AG20443 (cell line): ENCODE data around the gene NDRG2.
"Not testable (repeated sequence)": the region's sequence is repeated elsewhere in the genome, so short reads cannot be mapped to it uniquely, and the experiment has no call there.

Source experiments
- DNase-seq: peaks from one replicate; pipeline ENCODE4 v3.0.0; 2012; ENCODE audit warnings: low spot score, mixed read lengths

The NDRG2 gene

DNA sequence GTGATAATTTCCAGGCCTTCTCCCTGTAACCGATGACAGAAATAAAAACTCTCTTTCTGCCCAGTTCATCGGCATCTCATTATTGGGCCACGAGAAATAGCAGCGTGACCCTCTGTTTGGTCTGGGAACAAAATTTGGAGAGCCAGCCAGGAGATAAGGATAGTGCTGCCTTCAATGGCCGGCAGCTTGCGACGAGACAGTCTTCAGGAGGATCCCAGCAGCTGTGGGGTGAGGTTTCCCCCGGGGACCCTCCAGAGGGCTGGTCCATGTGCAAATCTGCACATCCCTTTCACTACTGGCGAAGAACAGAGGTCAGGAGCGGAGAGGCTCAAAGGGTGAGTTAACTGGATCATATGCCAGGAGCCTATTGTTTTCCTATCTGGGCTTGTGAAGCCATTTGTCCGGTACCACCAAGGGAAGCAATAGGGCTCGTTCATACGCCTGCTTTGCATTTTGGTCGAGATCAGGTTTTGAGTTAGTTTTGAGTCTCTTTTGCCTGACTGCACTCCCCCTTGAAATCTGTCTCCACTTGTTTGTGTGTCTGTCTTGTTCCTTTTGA, 21.0 kb downstream of the NDRG2 start:
- DNase-seq: no peak

DNA sequence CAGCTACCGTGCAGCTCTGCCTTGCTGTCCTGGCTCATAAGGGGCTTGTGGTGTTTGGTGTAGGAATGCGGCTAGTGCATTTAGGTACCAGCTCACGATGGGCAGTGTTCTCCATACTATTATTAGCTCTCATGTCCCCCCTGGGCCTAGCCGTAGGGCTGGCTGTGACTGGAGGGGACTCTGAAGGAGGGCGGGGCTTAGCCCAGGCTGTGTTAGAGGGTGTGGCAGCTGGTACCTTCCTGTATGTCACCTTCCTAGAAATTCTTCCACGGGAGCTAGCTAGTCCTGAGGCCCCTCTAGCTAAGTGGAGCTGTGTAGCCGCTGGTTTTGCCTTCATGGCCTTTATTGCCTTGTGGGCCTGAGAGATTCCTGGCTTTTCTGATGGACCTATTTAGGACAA, 23.6 kb downstream of the NDRG2 start:
- DNase-seq: no peak

DNA sequence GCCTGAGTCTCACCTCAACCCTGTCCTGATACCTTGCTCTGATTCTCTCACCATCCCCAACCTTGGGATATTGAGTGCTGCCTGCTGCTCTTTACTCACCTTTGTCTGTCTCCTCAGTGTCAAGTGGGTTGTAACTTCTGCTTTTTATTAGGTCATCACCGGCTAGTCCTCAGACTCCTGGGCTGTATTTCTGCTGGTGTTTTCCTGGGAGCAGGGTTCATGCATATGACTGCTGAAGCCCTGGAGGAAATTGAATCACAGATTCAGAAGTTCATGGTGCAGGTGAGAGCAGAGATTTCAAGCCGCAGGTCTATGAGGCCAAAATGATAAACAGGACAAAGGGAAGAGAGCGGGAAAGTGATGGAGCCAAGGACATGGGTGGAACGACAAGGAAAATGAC, 25.3 kb downstream of the NDRG2 start:
- DNase-seq: no peak

DNA sequence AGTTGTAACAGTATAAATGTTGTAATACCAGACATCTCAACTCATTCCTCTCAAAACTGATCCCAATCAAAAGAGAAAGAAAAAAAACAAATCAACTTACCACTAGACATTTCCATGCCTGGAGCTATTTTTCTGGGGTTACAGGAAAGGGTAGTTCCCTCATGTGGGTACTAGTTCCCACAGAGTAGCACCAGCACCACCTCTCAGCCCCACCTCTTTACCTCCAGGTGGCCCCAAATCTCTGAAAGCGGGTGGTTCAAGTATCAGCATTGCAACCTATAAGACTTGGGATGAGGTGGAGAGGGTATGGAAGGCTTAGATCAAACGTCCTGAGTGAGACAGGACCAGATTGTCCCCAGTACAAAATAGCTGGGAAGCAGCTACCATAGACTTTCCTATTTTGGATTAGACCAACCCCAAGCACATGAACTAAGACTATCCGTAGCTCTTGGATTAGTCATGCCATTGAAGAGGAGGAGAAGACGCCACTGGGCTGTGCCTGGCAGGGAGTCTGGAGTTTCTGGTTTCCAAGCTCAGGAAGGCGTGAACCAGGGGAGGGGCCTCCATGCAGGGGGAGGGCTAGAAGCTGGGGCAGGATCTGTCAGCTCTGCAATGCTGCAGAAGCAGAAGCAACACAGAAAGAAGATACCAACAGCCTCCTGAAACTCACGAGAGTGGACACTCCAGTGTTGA, 26.0 kb downstream of the NDRG2 start, which contains the start of gene SLC39A2:
Gene SLC39A2 (plus strand): TSS at position 620 of the 693 bp plus-strand sequence. CDS start 154 bp downstream, outside the sequence.
- peak; percentile 89 for DNase-seq

DNA sequence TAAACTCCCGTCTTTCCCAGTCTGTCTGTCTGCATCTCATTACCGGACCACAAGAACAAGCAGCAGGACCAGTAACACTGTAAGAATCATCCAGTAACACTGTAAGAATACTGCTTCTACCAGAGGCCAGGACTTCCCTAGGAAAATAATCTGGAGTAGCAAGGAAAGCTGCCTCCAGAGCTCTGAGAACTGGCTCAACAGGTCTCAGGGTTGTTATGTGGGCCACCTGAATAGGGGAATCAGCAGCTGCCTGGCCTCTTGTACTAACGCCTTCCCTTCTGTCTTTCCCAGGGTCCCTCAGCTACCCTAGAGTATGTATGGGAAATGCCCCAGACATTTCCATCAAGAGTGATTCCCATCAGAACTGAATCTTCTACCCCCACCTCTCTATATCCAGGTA, 26.7 kb downstream of the NDRG2 start:
- no peak for DNase-seq

DNA sequence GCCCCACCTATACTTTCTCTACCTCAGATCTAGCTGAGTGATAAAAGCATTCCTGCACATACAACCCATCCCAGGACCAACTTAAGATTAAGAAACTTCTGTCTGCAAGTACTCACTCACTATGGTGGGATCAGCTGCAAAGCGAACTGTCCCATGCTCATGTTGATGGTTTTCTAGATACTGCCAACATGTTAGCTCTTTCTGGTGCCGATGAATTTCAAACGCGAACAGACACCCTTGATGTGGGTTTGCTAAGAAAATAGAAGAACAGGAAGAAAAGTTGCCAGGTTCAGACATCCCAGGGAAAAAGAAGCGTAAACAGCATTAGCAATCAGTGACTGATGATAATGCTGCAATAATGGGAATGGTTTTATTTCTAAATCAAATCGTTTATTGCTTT, 27.3 kb downstream of the NDRG2 start:
- DNase-seq: no peak

DNA sequence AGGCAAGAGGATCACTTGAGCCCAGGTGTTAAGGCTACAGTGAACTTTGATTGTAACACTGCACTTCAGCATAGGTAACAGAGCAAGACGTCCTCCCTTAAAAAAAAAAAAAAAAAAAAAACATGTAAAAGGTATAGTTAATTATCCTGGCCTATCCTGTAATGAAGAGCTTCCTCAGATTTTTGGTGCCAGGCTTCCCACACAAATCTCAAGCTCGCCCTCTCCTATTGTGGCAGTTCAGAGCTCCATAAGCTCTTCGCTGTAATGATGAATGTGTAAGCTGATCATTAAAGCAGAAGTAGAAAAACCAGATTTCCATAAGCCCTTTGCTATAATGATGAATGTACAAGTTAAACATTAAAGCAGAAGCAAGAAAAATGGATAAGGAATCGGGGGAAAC, 27.7 kb downstream of the NDRG2 start:
- no peak for DNase-seq

DNA sequence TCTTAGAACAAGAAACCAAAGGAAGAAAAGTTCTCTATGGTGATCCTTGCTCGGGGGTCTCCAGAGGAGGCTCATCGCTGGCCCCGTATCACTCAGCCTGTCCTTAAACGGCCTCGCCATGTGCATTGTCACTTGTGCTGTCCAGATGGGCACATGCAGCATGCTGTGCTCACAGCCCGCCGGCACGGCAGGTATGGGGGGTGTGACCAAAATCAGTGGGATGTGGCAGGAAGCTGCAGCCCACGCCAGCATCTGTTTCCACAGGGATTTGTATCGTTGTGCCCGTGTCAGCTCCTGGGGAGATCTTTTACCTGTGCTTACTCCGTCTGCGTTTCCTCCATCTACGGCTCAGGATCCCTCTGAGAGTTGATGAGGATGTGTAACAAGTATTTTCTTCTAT, 28.3 kb downstream of the NDRG2 start:
- no peak for DNase-seq

DNA sequence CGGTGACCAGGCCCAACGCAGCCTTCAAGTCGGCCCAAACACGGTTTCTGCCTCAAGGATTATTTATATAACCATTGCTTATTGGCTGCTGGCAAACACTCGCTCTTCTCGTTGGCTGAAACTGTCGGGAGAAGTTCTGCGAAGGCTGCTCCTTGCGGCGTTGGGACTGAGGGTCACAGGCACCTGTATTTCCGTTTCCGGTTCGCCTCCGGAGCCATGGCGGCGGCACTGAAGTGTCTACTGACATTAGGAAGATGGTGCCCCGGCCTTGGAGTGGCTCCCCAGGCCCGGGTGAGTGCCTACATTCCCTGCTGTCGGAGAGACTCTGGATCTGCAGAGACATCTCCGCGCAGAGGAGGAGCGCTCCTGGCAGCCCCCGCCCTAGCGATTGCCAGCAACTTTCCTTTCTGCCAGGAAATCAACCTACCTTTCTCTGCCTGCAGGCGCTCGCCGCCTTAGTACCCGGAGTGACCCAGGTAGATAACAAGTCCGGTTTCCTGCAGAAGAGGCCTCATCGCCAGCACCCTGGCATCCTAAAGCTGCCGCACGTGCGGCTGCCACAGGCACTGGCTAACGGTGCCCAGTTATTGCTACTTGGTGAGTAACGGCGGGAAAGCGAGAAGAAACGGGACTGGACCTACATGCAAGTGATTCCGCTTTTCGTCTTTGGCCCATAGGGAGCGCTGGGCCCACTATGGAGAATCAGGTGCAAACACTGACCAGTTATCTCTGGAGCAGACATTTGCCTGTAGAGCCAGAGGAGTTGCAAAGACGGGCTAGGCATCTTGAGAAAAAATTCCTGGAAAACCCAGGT, 34.9 kb downstream of the NDRG2 start, which contains the start of gene METTL17:
Gene METTL17 (plus strand): TSS at position 194 of the 814 bp plus-strand sequence. CDS start 23 bp downstream, at position 217.
- peak; percentile 93 for DNase-seq

DNA sequence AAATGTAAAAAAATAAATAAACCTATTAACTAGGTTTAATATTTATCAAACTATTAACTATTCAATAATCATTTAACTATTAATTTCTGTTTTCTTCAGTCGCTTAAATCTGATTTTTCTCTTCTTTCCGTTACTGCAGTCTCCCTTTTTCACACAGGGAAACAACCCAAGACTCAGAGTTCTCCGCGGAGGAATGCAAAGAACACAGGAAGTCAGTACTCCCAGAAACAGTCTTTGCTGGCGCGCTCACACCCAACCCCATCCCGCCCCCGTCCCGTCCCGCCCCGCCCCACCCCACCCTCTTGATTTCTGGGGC, 35.4 kb downstream of the NDRG2 start:
- no peak for DNase-seq

DNA sequence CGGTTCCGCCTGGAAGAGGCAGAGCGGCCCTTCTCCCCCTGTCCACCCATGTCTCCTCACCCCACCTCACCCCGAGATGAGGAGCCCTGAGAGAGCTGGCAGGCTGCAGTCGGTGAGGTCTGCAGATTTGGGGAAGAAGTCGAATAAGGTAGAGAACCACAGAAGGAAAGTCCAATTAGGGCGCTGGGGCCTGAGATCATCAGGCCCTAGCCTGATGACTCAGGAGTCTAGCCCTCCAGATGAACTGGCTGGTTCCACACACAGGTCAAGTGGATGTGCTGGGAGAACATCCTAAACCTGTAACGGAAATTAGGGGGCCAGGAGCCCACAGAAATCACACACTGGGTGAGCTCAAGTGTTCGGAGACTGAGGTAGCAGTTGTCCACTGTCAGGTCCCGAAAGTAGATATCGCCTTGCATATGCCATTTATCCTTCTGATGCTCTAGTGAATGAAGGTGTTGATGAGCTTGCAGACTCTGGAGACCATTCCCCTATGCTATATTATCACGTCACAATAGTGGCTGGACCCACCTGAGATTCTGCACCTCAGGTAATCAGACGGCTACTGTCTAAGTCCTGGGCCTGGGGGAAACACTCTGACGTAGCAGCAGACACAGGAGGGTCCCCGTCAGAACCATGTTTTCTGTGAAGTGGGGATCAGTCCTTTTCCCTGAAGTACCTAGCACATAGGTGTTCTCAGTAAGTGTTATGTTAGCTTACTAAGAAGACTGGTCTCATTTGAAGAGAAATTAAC, 36.0 kb downstream of the NDRG2 start:
- no peak for DNase-seq

DNA sequence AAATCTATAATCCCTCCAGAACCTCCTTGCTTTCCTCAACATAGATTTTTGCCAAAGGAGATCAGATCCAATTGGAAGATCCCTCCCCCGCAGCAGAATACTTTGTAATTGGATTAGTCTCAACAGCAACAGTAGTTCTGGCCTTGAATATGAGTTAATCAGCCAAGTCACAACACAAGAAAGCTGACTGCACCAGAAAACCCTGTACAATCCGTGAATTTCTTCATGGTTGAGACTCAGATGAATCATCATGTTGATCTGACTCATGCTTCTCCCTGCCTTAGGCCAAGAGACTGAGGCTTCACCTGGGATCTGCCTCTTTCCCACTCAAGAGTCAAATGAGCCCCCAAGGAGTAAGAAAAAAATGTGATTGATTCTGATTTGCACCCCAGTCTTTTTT, 38.0 kb downstream of the NDRG2 start:
- peak; percentile 91 for DNase-seq

DNA sequence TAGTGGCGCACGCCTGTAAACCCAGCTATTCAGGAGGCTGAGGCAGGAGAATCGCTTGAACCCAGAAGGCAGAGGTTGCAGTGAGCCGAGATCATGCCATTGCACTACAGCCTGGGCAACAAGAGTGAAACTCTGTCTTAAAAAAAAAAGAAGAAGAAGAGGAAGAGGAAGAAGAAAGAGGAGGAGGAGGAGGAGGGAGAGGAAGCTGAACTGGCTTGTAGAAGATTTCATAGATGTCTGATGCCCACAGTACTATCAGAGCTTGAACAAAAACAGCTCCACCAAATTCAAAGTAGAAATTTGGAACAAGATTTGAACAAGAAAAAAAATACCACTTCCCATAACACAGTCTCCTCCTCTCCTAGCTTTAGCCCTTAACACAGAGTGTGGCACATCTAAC, 39.2 kb downstream of the NDRG2 start:
- DNase-seq: not testable (repeated sequence)

DNA sequence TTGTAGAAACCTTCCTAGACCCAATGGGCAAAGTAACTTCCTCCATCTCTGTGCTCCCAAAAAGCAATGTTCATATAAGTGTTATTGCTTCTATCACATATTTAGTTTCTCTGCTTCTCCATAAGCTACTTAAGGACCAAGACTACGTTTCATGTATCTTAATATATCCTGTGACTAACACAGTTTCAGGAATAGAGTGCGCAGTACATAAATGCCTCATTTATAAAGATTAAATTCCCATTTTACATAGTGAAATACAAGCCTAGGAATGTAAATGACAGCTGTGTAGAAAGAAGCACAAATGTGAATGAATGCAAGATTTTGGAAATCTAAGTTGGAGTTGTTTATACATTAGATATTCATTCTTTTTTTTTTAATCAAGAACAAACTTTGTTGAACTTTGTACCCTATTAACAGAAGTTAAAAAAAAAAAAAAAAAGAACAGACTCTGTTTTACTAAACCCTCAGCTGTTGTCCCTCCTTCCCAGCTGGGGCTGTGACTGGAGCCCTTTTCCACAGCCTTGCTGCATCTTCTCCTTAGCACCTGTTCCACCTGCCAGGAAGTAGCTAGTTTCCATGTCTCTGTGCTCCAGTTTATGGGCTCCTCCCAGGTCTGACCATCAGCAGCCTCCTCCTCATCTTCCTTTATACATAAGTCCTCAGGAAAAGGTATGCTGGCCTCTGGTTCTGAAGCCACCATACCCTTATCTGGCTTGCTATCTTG, 42.1 kb downstream of the NDRG2 start:
- no peak for DNase-seq

DNA sequence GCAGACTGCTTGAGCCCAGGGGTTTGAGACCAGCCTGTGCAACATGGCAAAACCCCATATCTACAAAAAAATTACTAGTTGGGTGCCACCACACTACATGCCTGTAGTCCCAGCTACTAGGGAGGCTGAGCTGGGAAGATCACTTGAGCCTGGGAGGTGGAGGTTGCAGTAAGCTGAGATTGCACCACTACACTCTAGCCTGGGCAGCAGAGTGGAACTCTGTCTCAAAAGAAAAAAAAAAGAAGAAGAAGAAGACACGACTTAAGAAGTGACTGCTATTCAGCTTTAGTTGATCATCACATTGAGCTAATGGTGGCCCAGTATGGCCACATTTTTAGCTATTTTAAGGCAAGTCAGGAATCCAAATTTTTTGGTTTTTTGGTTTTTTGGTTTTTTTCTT, 44.0 kb downstream of the NDRG2 start:
- no peak for DNase-seq

DNA sequence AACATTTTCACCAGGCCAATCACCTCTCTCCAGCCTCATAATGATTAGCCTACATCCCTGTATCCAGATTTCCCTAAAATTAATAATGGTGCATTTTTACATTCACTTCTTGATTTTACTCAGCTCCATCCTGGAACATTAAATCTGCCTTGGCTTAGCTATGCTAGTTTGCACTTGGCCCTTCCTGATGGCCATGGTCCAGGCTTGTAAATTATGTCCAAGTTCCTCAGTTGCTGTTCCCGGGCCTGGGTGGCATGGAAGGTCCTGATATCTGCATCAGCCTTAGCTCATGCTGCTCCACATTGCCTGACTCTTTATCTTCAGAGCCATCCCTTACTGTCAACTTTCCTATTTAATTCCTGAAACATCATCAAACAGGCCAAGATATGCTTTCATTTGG, 46.2 kb downstream of the NDRG2 start:
- DNase-seq: no peak

DNA sequence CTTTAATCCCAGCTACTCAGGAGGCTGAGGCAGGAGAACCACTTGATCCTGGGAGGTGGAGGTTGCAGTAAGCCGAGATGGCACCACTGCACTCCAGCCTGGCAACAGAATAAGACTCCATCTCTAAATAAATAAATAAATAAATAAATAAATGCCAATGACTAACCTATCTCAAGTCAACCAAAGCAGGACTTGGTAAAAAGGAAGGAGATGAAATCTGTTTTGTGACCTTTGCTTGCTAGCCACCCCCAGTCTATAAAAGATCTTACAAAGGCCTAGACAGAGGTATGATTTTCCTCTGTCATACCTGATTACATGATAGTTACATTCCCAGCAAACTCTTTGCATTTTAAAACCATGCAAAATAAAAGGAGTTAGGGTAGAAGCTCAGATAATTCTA, 48.6 kb downstream of the NDRG2 start:
- DNase-seq: no peak

DNA sequence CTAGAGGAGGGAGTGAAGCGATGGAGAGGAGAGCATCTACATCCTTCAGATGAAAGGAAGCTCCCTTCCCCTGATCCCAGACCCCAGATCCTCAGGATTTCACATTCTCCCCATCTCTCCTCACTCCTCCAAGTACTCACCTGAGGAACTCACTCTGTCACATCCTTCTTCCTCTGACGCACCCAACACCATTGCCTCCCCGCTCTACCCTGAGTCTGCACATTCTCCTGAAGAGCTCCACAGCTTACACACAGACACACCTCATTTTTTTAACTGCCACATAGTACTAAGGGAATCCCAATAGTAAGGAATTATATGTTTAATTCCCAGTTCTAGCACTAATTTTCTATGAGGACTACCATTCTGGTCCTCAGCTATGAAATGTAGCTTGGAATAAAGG, 51.4 kb downstream of the NDRG2 start:
- DNase-seq: no peak

DNA sequence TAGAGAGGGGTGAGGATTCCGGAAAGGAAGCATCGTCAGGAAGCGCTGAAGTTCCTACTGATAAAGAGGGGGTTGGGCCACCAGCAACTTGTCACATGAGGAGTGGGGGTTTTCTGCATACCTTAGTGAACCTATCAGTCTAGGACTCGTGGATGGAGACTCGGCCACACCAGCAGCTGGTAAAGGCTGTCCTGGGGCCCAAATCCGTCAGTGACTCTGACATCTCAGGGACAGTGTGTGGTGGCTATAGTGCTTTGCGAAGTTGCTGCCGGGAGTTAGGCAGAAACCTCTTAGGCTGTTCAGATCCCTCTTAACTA, 53.2 kb downstream of the NDRG2 start:
- DNase-seq: no peak

DNA sequence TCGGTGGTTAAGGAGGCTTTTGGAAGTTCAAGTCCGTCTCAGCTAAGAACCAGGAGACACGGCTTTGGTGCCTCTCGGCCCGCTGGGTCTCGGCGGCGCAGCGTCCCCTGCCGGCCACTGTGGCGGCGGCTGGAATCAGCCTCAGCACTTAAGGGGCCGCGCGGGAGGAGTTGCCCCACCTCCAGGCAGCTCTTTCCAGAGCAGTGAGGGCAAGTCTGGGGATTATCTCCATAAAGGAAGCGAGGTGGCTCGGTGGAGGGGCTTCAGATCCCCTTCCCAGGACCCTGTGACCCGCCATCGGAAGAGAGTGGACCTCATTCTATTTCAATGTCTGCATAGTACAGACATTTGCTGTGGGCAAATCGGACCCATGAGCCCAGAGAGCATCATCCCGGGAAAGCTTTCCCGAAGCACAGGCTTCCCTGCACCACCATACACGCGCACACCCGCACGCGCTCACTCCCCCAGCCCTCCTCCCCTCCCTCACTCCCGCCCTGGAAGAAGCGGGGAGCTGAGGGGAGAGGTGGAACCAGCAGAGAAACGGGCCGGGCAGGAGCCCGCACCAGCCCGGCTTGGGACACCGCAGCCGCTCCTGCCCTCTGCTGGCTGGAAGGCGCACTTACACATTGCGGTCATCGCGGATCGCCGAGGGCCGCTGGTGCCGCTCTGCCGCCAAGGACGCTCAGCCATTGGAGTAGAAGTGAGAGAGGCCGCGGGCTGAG, 53.7 kb downstream of the NDRG2 start:
- DNase-seq: peak; percentile 94

DNA sequence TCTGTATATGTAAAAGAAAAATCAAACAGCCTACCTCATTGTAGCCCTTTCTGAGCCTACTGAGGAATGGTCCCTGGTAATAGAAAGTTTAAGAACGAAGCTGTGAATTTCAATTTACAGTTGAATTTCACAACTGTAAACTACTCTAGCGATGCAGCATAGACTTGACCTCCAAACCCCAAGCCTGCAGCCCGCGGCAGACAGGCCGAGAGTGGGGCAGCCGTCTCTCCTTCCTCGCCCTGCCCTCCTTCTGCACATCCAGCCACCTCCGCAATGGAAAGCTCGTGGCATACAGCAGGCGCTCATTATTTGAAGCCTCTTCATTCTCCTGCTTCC, 54.2 kb downstream of the NDRG2 start:
- no peak for DNase-seq

DNA sequence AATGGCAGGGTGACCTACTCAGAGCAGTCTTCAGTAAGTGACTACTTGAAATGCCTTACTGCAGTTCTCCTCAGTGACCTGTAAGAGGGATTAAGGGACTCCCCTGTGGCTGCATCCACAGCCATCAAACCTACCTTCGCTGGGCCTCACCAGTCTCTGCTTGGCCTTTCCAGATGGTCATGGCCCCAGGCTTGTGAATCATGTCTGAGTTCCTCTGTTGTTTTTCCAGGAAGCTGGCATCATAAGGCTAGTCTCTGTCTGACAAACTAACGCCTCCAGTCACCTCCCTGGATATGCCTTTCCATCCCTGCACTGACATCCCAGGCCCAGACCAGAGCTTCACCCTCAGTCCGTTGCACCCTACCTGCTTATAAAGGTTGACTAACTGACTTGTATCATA, 55.5 kb downstream of the NDRG2 start:
- DNase-seq: no peak
